ENCODE results near the gene SRC.

GRCh38 chr20:37301558-37301957 lies 44.4 kb upstream of the SRC start:
- TF ChIP-seq CTCF (IDR thresholded peaks at IDR 0.05; ENCODE audit: low read length): no peak
- no peak for TF ChIP-seq EZH2 (IDR thresholded peaks at IDR 0.05; ENCODE audit: borderline replicate concordance, low read length)

Data from OCI-LY1 (cell line).